OCI-LY7 (cell line): ENCODE measurements around the gene QSOX1. TPM values are rescaled to one million over a fixed set of nuclear protein-coding genes. Genes with fewer than 3 reads are reported as not detected.

Experiments
- BruUV-seq: library from RNA; stranded (reverse); fragments of 400-500 nt; replicated peaks from 2 replicates; lab custom pipeline; 2021; lab: Mats Ljungman, UMichigan
- CTCF ChIA-PET: fragments of 300-600 bp; sonication (Branson Sonifier 250); formaldehyde crosslinking; loops from one replicate; lab custom pipeline; 2022; ENCODE audit warnings: antibody characterized with exemption; ENCODE audit not compliant: unreplicated experiment; lab: Charles Lee
- POLR2A ChIA-PET: fragments of 300-600 bp; sonication (Branson Sonifier 250); formaldehyde crosslinking; loops from one replicate; lab custom pipeline; 2022; ENCODE audit warnings: antibody characterized with exemption; lab: Charles Lee
- DNase-seq: peaks from one replicate; pipeline ENCODE4 v3.0.0-alpha.2; 2015; ENCODE audit warnings: low spot score
- H2AFZ ChIP-seq: fragments of 200-600 bp; sonication (generic), shearing (Covaris generic); 2 replicates; pipeline ENCODE4 v1.6.1; 2014; ENCODE audit warnings: mild to moderate bottlenecking, antibody characterized with exemption, low read length, moderate library complexity
- H3K27ac ChIP-seq: fragments of 200-600 bp; sonication (generic); 2 replicates; pipeline ENCODE4 v1.5.1; 2014; ENCODE audit warnings: mixed run types, low read depth, mild to moderate bottlenecking, moderate library complexity, low read length, inconsistent platforms; ENCODE audit not compliant: poor library complexity, severe bottlenecking
- H3K36me3 ChIP-seq: fragments of 200-600 bp; sonication (generic); 2 replicates; pipeline ENCODE4 v1.6.1; 2014; ENCODE audit warnings: mild to moderate bottlenecking, antibody characterized with exemption, low read length, moderate library complexity, mixed read lengths; ENCODE audit not compliant: insufficient read depth
- H3K4me1 ChIP-seq: fragments of 200-600 bp; sonication (generic); 2 replicates; pipeline ENCODE4 v1.5.1; 2014; ENCODE audit warnings: mild to moderate bottlenecking, low read length; ENCODE audit not compliant: insufficient read depth, poor library complexity, severe bottlenecking
- H3K4me2 ChIP-seq: fragments of 200-600 bp; sonication (generic); 2 replicates; pipeline ENCODE4 v1.6.1; 2014; ENCODE audit warnings: mild to moderate bottlenecking, low read length
- H3K4me3 ChIP-seq: fragments of 200-600 bp; sonication (generic); 2 replicates; pipeline ENCODE4 v1.5.1; 2014; ENCODE audit warnings: mild to moderate bottlenecking, low read depth, low read length; ENCODE audit not compliant: poor library complexity, severe bottlenecking
- H3K79me2 ChIP-seq: fragments of 200-600 bp; sonication (generic); 2 replicates; pipeline ENCODE4 v1.6.1; 2016; ENCODE audit warnings: low read depth, mild to moderate bottlenecking, low read length, moderate library complexity, mixed read lengths; ENCODE audit not compliant: insufficient read depth
- H3K9me2 ChIP-seq: fragments of 200-600 bp; sonication (generic); 2 replicates; pipeline ENCODE4 v1.6.1; 2016; ENCODE audit warnings: mild to moderate bottlenecking, low read length, mixed read lengths; ENCODE audit not compliant: insufficient read depth
- H3K9me3 ChIP-seq: fragments of 200-600 bp; sonication (generic); 2 replicates; pipeline ENCODE4 v1.6.1; 2014; ENCODE audit warnings: mild to moderate bottlenecking, mixed run types, low read length, mixed read lengths
- H4K20me1 ChIP-seq: fragments of 200-600 bp; sonication (generic); 2 replicates; pipeline ENCODE4 v1.6.1; 2014; ENCODE audit warnings: mild to moderate bottlenecking, antibody characterized with exemption, low read length, moderate library complexity, mixed read lengths; ENCODE audit not compliant: insufficient read depth
- CTCF ChIP-seq: fragments of 200-600 bp; sonication (generic); conservative IDR thresholded peaks from 2 replicates; pipeline ENCODE4 v1.5.1; 2014; ENCODE audit warnings: mild to moderate bottlenecking, antibody characterized with exemption, low read length, moderate library complexity, mixed read lengths
- EZH2phosphoT487 ChIP-seq: fragments of 200-600 bp; sonication (generic); IDR thresholded peaks from 2 replicates; pipeline ENCODE4 v1.6.1; 2018; ENCODE audit warnings: low read depth, borderline replicate concordance, mild to moderate bottlenecking, mixed run types, antibody characterized with exemption, low read length, moderate library complexity, mixed read lengths
- intact Hi-C: fragments of 100-400 bp; cut with micrococcal nuclease; formaldehyde crosslinking; loops from one replicate; pipeline ENCODE4 v1.10.0; 2022; ENCODE audit not compliant: unreplicated experiment
- total RNA-seq, 2 experiments: library from RNA; depleted of rRNA in 1 of 2; stranded (reverse); fragments of >200 nt in 1 of 2; shearing (Covaris generic) in 1 of 2; gene quantifications; 2 replicates each; pipeline ENCODE4 v1.2.3, GENCODE V29; 2014 to 2022

The QSOX1 gene
- total RNA-seq, 2 experiments from 2014 or later: 8.4 to 23.6 TPM

GRCh38 chr1:180169640-180170195 is 15.0 kb downstream of the QSOX1 start:
- no peaks in the 10 kb centered on the region for H4K20me1 ChIP-seq
- H3K4me1 ChIP-seq: no peaks in the 10 kb centered on the region
- TF ChIP-seq CTCF (no peak), EZH2phosphoT487 (no peak)
- no TSS peak for BruUV-seq
- CTCF ChIA-PET: no interaction called here
- POLR2A ChIA-PET: no interaction called here
- no peak for DNase-seq
- no peak overlapping the region for H3K27ac ChIP-seq
- intact Hi-C loops: loop anchor here (2.0 kb wide), 1 partner anchor 303 kb away; no protein-coding TSS in a partner anchor
- no peak overlapping the region for H2AFZ ChIP-seq
- no peak overlapping the region for H3K4me3 ChIP-seq
- H3K4me2 ChIP-seq: no peak overlapping the region
- no peaks in the 10 kb centered on the region for H3K9me2 ChIP-seq
- no peaks in the 10 kb centered on the region for H3K9me3 ChIP-seq
- no peaks in the 10 kb centered on the region for H3K36me3 ChIP-seq
- no peaks in the 10 kb centered on the region for H3K79me2 ChIP-seq

- Histone ChIP-seq H4K20me1 (no peaks in the 10 kb centered on the region), H3K36me3 (no peaks in the 10 kb centered on the region), H3K9me2 (no peaks in the 10 kb centered on the region), H3K27ac (no peak overlapping the region), H3K4me3 (no peak overlapping the region), H3K4me1 (no peaks in the 10 kb centered on the region), H3K79me2 (no peaks in the 10 kb centered on the region), H3K4me2 (no peak overlapping the region), H2AFZ (no peak overlapping the region), H3K9me3 (no peaks in the 10 kb centered on the region)
- no TSS peak for BruUV-seq
- intact Hi-C loops: no loop called here
- TF ChIP-seq EZH2phosphoT487 (no peak), CTCF (no peak)
- ChIA-PET CTCF (interaction anchor here (0.7 kb wide), 1 partner anchor 14 kb away, joined by 3 read pairs; no protein-coding TSS in a partner anchor), POLR2A (no interaction called here)
- DNase-seq: no peak
Observed at GRCh38 chr1:180170546-180171151, 16.0 kb downstream of the QSOX1 start.

GRCh38 chr1:180171691-180172090 is 17.0 kb downstream of the QSOX1 start:
- no peak overlapping the region for H2AFZ ChIP-seq
- DNase-seq: no peak
- no peaks in the 10 kb centered on the region for H3K9me3 ChIP-seq
- no peaks in the 10 kb centered on the region for H3K4me1 ChIP-seq
- H3K4me3 ChIP-seq: no peak overlapping the region
- TF ChIP-seq CTCF: no peak
- TF ChIP-seq EZH2phosphoT487: no peak
- POLR2A ChIA-PET: no interaction called here
- H3K9me2 ChIP-seq: no peaks in the 10 kb centered on the region
- intact Hi-C loops: no loop called here
- no peak overlapping the region for H3K4me2 ChIP-seq
- H3K36me3 ChIP-seq: no peaks in the 10 kb centered on the region
- no peaks in the 10 kb centered on the region for H3K79me2 ChIP-seq
- H3K27ac ChIP-seq: no peak overlapping the region
- CTCF ChIA-PET: no interaction called here
- H4K20me1 ChIP-seq: no peaks in the 10 kb centered on the region
- no TSS peak for BruUV-seq
